Activated naive CD8-positive, alpha-beta T cell treated with anti-CD3 and anti-CD28 coated beads, Interleukin-2, amount 50 U/mL, for 24 hours (primary cell): ENCODE measurements around the gene HLA-DRA.

Experiments used
- ATAC-seq: fragments of 150-1000 bp; cut with Tn5 transposase; one replicate; pipeline ENCODE4 v1.10.0; 2021
- DNase-seq: peaks from one replicate; pipeline ENCODE4 v3.0.0; 2021
- H3K27ac Mint-ChIP-seq: one replicate; pipeline ENCODE4 v1.8.0; 2021; ENCODE audit warnings: mild to moderate bottlenecking, mixed read lengths
- H3K27me3 Mint-ChIP-seq: one replicate; pipeline ENCODE4 v1.8.0; 2021; ENCODE audit warnings: mixed read lengths
- H3K36me3 Mint-ChIP-seq: one replicate; pipeline ENCODE4 v1.8.0; 2021; ENCODE audit warnings: low read depth, mixed read lengths
- H3K4me1 Mint-ChIP-seq: one replicate; pipeline ENCODE4 v1.8.0; 2021; ENCODE audit warnings: mixed read lengths
- H3K4me3 Mint-ChIP-seq: one replicate; pipeline ENCODE4 v1.8.0; 2021; ENCODE audit warnings: mild to moderate bottlenecking, moderate library complexity, mixed read lengths
- H3K9me3 Mint-ChIP-seq: one replicate; pipeline ENCODE4 v1.8.0; 2021; ENCODE audit warnings: mixed read lengths

HLA-DRA gene

GRCh38 chr6:32483968-32484613 lies 44.4 kb downstream of the HLA-DRA start:
- no peak for ATAC-seq
- DNase-seq, result no peak
- Mint-ChIP-seq H3K27ac (no peak overlapping the region), H3K4me3 (no peak overlapping the region), H3K36me3 (no peaks in the 10 kb centered on the region), H3K4me1 (no peaks in the 10 kb centered on the region), H3K9me3 (no peaks in the 10 kb centered on the region), H3K27me3 (peaks cover 3% of the 10 kb centered on the region)

GRCh38 chr6:32484614-32484998 lies 44.9 kb downstream of the HLA-DRA start:
- Mint-ChIP-seq H3K36me3 (no peaks in the 10 kb centered on the region), H3K27ac (no peak overlapping the region), H3K4me3 (no peak overlapping the region), H3K27me3 (peaks cover 3% of the 10 kb centered on the region), H3K9me3 (no peaks in the 10 kb centered on the region), H3K4me1 (no peaks in the 10 kb centered on the region)
- DNase-seq (no peak), ATAC-seq (no peak)

- DNase-seq, result no peak
- ATAC-seq, result no peak
- H3K9me3 Mint-ChIP-seq, result peaks cover 4% of the 10 kb centered on the region
- no peaks in the 10 kb centered on the region for H3K4me1 Mint-ChIP-seq
- H3K4me3 Mint-ChIP-seq, result no peak overlapping the region
- H3K36me3 Mint-ChIP-seq, result no peaks in the 10 kb centered on the region
- H3K27ac Mint-ChIP-seq, result no peak overlapping the region
- H3K27me3 Mint-ChIP-seq, result peaks cover 5% of the 10 kb centered on the region
These were observed 48.4 kb downstream of the HLA-DRA start for GRCh38 chr6:32488083-32488482.

GRCh38 chr6:32491700-32492099 lies 52.0 kb downstream of the HLA-DRA start:
- ATAC-seq, result no peak
- Mint-ChIP-seq H3K27me3 (peaks cover 5% of the 10 kb centered on the region), H3K27ac (no peak overlapping the region), H3K36me3 (no peaks in the 10 kb centered on the region), H3K9me3 (peaks cover 4% of the 10 kb centered on the region), H3K4me3 (no peak overlapping the region), H3K4me1 (no peaks in the 10 kb centered on the region)
- DNase-seq, result no peak

GRCh38 chr6:32492351-32492750 lies 52.7 kb downstream of the HLA-DRA start:
- Mint-ChIP-seq H3K27me3 (peaks cover 5% of the 10 kb centered on the region), H3K4me1 (no peaks in the 10 kb centered on the region), H3K36me3 (no peaks in the 10 kb centered on the region), H3K9me3 (peaks cover 4% of the 10 kb centered on the region), H3K4me3 (no peak overlapping the region), H3K27ac (no peak overlapping the region)
- DNase-seq (no peak), ATAC-seq (no peak)
